OCI-LY1 (cell line): ENCODE measurements around the gene LDLR.

Experiments used
- EZH2 ChIP-seq: fragments of 200-600 bp; sonication (generic), shearing (Covaris generic); IDR thresholded peaks from 2 replicates; pipeline ENCODE4 v1.8.0; 2017; ENCODE audit warnings: borderline replicate concordance, mixed run types, mild to moderate bottlenecking, antibody characterized with exemption, low read length, moderate library complexity, mixed read lengths
- TF ChIP-seq, protein P1 (sequence below): fragments of 200-600 bp; sonication (generic), shearing (Covaris generic); IDR thresholded peaks from 2 replicates; pipeline ENCODE4 v1.5.1; 2017; ENCODE audit warnings: mild to moderate bottlenecking, antibody characterized with exemption, low read length, moderate library complexity, mixed read lengths

DNA sequence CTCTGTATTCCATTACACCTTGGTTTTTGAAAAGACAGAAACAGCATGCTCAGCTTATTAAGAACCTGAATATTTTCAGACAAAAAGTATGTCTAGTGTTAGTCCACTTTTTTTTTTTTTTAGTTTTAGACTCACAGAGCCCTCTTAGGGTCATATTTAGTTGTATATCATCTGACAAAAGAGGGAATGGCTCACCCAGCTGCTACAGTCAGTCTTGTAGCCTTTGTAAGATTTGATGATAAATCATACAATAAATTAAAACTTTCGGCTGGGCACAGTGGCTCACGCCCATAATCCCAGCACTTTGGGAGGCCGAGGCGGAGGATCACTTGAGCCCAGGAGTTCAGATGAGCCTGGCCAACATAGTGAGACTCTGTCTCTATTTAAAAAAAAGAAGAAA is 43.7 kb upstream of the LDLR start:
- no peak for TF ChIP-seq EZH2
- TF ChIP-seq, protein P1, sequence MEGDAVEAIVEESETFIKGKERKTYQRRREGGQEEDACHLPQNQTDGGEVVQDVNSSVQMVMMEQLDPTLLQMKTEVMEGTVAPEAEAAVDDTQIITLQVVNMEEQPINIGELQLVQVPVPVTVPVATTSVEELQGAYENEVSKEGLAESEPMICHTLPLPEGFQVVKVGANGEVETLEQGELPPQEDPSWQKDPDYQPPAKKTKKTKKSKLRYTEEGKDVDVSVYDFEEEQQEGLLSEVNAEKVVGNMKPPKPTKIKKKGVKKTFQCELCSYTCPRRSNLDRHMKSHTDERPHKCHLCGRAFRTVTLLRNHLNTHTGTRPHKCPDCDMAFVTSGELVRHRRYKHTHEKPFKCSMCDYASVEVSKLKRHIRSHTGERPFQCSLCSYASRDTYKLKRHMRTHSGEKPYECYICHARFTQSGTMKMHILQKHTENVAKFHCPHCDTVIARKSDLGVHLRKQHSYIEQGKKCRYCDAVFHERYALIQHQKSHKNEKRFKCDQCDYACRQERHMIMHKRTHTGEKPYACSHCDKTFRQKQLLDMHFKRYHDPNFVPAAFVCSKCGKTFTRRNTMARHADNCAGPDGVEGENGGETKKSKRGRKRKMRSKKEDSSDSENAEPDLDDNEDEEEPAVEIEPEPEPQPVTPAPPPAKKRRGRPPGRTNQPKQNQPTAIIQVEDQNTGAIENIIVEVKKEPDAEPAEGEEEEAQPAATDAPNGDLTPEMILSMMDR, result no peak
